Astrocyte (in vitro differentiated cells and primary cell): ENCODE data around the gene LRSAM1. TPM values are rescaled to one million over a fixed set of nuclear protein-coding genes. Genes with fewer than 3 reads are reported as not detected.

Experiments used
- DNase-seq: peaks from one replicate; pipeline ENCODE4 v3.0.0-alpha.2; 2010; ENCODE audit warnings: low read depth
- FAIRE-seq: peaks from 2 replicates; lab custom pipeline; 2011; peaks lifted over from hg19 to GRCh38; lab: Jason Lieb, UNC
- H2AFZ ChIP-seq: 2 replicates; pipeline ENCODE4 v1.6.0; 2012; ENCODE audit warnings: low read depth, low read length, inconsistent platforms
- H3K27ac ChIP-seq: 2 replicates; pipeline ENCODE4 v1.5.1; 2011; ENCODE audit warnings: low read depth, low read length, inconsistent platforms
- H3K27me3 ChIP-seq: 2 replicates; pipeline ENCODE4 v1.6.0; 2011; ENCODE audit warnings: low read length, inconsistent platforms; ENCODE audit not compliant: insufficient read depth
- H3K36me3 ChIP-seq: 2 replicates; pipeline ENCODE4 v1.5.1; 2011; ENCODE audit warnings: low read length, inconsistent platforms; ENCODE audit not compliant: insufficient read depth
- H3K4me1 ChIP-seq: 2 replicates; pipeline ENCODE4 v1.5.1; 2011; ENCODE audit warnings: low read length, inconsistent platforms; ENCODE audit not compliant: insufficient read depth
- H3K4me2 ChIP-seq: 2 replicates; pipeline ENCODE4 v1.6.0; 2012; ENCODE audit warnings: low read length, inconsistent platforms
- H3K4me3 ChIP-seq: 2 replicates; pipeline ENCODE4 v1.5.1; 2011; ENCODE audit warnings: low read depth, mild to moderate bottlenecking, low read length, inconsistent platforms; ENCODE audit not compliant: insufficient read depth
- H3K79me2 ChIP-seq: 2 replicates; pipeline ENCODE4 v1.6.0; 2012; ENCODE audit warnings: mild to moderate bottlenecking, low read length, inconsistent platforms; ENCODE audit not compliant: insufficient read depth
- H3K9ac ChIP-seq: 2 replicates; pipeline ENCODE4 v1.6.0; 2012; ENCODE audit warnings: mild to moderate bottlenecking, low read length, inconsistent platforms
- H3K9me3 ChIP-seq: 2 replicates; pipeline ENCODE4 v1.5.1; 2012; ENCODE audit warnings: low read depth, mild to moderate bottlenecking, low read length, inconsistent platforms; ENCODE audit not compliant: insufficient read depth
- H4K20me1 ChIP-seq: 2 replicates; pipeline ENCODE4 v1.6.0; 2012; ENCODE audit warnings: low read length, inconsistent platforms; ENCODE audit not compliant: insufficient read depth
- H3K27ac Mint-ChIP-seq: one replicate; pipeline ENCODE4 v1.8.0; 2021; ENCODE audit warnings: mild to moderate bottlenecking, mixed read lengths; ENCODE audit not compliant: unreplicated experiment
- H3K27me3 Mint-ChIP-seq: one replicate; pipeline ENCODE4 v1.8.0; 2021; ENCODE audit warnings: low read depth, mixed read lengths; ENCODE audit not compliant: unreplicated experiment
- H3K36me3 Mint-ChIP-seq: one replicate; pipeline ENCODE4 v1.8.0; 2021; ENCODE audit warnings: low read depth, mixed read lengths; ENCODE audit not compliant: unreplicated experiment
- H3K4me1 Mint-ChIP-seq: one replicate; pipeline ENCODE4 v1.8.0; 2021; ENCODE audit warnings: low read depth, mixed read lengths; ENCODE audit not compliant: unreplicated experiment
- H3K4me3 Mint-ChIP-seq: one replicate; pipeline ENCODE4 v1.8.0; 2021; ENCODE audit warnings: mild to moderate bottlenecking, moderate library complexity, mixed read lengths; ENCODE audit not compliant: unreplicated experiment
- H3K9me3 Mint-ChIP-seq: one replicate; pipeline ENCODE4 v1.8.0; 2021; ENCODE audit warnings: mild to moderate bottlenecking, mixed read lengths; ENCODE audit not compliant: unreplicated experiment
- CTCF ChIP-seq: IDR thresholded peaks from 2 replicates; pipeline ENCODE4 v1.5.1; 2011; ENCODE audit warnings: low read depth, mild to moderate bottlenecking, inconsistent platforms, low read length, moderate library complexity; ENCODE audit not compliant: insufficient read depth
- EZH2 ChIP-seq: IDR thresholded peaks from 2 replicates; pipeline ENCODE4 v1.6.1; 2012; ENCODE audit warnings: mild to moderate bottlenecking, low read length, inconsistent platforms; ENCODE audit not compliant: insufficient read depth
- total RNA-seq: library from RNA; stranded (reverse); gene quantifications from 2 replicates; pipeline ENCODE4 v1.2.1, GENCODE V29; 2021

The LRSAM1 gene
- total RNA-seq, 1 donor from 2014 or later: 18.7 TPM

DNA sequence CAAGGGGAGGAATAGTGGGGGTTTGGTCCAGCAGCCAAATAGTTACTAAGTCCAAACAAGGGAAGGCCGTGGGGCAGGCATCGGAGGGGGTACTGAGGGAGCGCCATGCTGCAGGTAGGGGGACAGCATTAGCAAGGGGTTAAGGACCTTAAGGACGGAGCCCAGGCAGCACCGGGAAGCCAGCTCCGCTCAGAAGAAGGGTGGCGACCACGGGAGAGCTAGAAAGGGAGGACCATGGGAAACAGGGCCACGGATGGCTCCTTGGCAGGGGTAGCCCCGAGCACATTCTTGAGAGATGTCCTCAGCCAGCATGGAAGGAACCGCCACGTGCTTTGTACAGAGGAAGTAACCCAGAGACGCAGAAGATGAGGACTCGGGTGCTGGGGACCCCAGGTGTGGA, 84.5 kb downstream of the LRSAM1 start:
- TF ChIP-seq CTCF (no peak), EZH2 (no peak)
- Mint-ChIP-seq H3K27ac (peak overlapping the region; percentile 72), H3K36me3 (peaks cover 10% of the 10 kb centered on the region), H3K4me1 (peaks cover 40% of the 10 kb centered on the region), H3K4me3 (no peak overlapping the region), H3K27me3 (no peaks in the 10 kb centered on the region), H3K9me3 (no peaks in the 10 kb centered on the region)
- Histone ChIP-seq H3K9ac (peak overlapping the region; percentile 50), H2AFZ (no peak overlapping the region), H4K20me1 (peaks cover 83% of the 10 kb centered on the region), H3K9me3 (no peaks in the 10 kb centered on the region), H3K27ac (peak overlapping the region; percentile 92), H3K4me2 (no peak overlapping the region), H3K79me2 (peaks cover 98% of the 10 kb centered on the region), H3K27me3 (no peaks in the 10 kb centered on the region), H3K4me1 (peaks cover 62% of the 10 kb centered on the region), H3K36me3 (no peaks in the 10 kb centered on the region), H3K4me3 (no peak overlapping the region)
- FAIRE-seq: no peak
- no peak for DNase-seq

DNA sequence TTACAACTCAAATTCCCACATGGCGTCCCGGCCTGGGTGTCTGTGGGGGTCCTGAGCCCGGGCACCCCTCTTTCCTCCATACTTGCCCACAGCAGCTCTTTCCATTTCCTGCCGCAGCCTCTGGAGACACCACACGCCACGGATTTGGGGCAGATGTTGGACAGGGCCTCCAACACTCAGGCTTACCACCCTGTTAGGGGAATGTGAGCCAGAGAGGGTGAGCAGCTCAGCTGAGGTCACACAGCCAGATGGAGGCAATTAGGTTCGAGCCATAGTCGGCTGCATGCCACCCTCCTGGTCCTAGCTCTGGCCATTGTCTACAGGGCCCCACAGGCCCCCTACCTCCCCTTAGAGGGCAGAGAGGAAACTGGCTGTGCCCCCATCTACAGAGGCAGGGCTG, 85.2 kb downstream of the LRSAM1 start:
- FAIRE-seq (no peak), DNase-seq (no peak)
- Histone ChIP-seq H3K4me3 (no peak overlapping the region), H3K9me3 (no peaks in the 10 kb centered on the region), H3K79me2 (peaks cover 99% of the 10 kb centered on the region), H4K20me1 (peaks cover 85% of the 10 kb centered on the region), H3K4me1 (peaks cover 65% of the 10 kb centered on the region), H2AFZ (no peak overlapping the region), H3K27ac (peak overlapping the region; percentile 92), H3K27me3 (no peaks in the 10 kb centered on the region), H3K9ac (peak overlapping the region; percentile 50), H3K36me3 (no peaks in the 10 kb centered on the region), H3K4me2 (no peak overlapping the region)
- H3K27me3 Mint-ChIP-seq: no peaks in the 10 kb centered on the region
- H3K36me3 Mint-ChIP-seq: peaks cover 10% of the 10 kb centered on the region
- H3K9me3 Mint-ChIP-seq: no peaks in the 10 kb centered on the region
- no peak overlapping the region for H3K4me3 Mint-ChIP-seq
- H3K4me1 Mint-ChIP-seq: peaks cover 40% of the 10 kb centered on the region
- no peak overlapping the region for H3K27ac Mint-ChIP-seq
- no peak for TF ChIP-seq CTCF
- TF ChIP-seq EZH2: no peak

DNA sequence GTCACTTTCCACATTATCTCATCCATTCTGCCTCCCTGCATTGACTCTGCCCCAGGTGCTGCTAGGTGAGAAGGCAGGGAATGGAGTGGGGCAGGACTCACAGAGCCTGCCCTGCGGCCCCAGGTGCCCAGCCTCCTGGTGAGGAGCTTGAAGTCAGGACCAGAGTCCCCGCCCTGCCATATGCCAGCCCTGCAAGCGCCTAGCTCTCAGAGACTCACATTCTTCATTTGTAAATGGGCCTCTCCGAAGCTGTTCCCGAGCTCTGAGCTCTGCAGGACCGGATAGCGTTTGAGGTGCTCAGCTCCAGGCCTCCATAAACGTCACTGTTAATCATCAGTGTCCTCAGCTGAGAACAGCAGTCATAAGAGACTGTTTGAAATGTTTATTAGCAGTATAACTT, 85.7 kb downstream of the LRSAM1 start:
- H3K27me3 ChIP-seq: no peaks in the 10 kb centered on the region
- H3K9me3 ChIP-seq: no peaks in the 10 kb centered on the region
- H3K79me2 ChIP-seq: peaks cover 99% of the 10 kb centered on the region
- peak overlapping the region; percentile 50 for H3K9ac ChIP-seq
- Mint-ChIP-seq H3K27ac (peak overlapping the region; percentile 10), H3K4me1 (peaks cover 45% of the 10 kb centered on the region), H3K27me3 (no peaks in the 10 kb centered on the region), H3K36me3 (peaks cover 9% of the 10 kb centered on the region), H3K4me3 (no peak overlapping the region), H3K9me3 (no peaks in the 10 kb centered on the region)
- H3K4me3 ChIP-seq: no peak overlapping the region
- no peaks in the 10 kb centered on the region for H3K36me3 ChIP-seq
- no peak overlapping the region for H2AFZ ChIP-seq
- FAIRE-seq (peak; percentile 26), DNase-seq (no peak)
- TF ChIP-seq CTCF (no peak), EZH2 (no peak)
- peak overlapping the region; percentile 78 for H3K4me2 ChIP-seq
- peaks cover 85% of the 10 kb centered on the region for H4K20me1 ChIP-seq
- peak overlapping the region; percentile 92 for H3K27ac ChIP-seq
- H3K4me1 ChIP-seq: peaks cover 66% of the 10 kb centered on the region
